ENCODE results near the gene SSTR3. TPM values are rescaled to one million over a fixed set of nuclear protein-coding genes. Genes with fewer than 3 reads are reported as not detected.

Gene SSTR3
- total and polyA plus RNA-seq, 10 of the 15 experiments (the other 5 are each of a cell fraction or from before 2014, with no cell fraction given), result 0.03 to 4.5 (median 2.4) TPM

DNA sequence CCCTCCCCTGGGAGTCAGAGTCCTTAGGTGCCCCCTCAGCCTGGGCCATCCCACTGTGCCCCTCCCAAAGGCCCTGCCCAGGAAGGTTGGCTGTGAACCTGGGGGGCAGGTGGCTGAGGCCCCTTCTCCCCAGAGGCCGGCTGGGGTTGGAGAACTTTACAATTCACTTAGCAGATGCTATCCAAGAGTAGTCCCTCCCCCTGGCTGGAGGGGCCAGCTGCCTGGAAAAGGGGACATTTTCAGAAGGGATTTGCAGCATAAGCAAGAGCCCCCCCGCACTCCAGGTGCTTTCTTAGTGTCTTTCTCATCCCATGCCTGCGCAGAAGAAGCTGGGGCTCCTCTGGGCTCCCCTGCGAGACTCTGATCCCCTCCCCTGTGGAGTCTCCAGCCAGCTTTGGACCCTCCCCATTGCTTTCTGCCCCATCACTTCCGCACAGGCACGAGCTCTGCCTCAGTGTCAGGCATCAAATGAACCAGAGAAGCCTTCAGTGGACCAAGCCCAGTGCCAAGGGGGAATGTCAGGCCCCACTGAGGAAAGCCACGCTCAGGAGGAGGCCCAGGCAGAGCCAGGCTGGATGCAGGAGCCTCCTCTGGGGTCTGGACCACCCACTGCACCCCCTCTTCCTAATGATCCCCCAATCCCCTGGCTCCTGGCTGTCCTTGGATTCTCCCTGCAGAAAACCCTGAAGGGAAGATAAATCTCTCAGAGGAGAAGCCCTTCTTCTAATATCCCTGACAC is 3.7 kb downstream of the SSTR3 start:
- 68% methylated on average over 7 of the region's 7 CpGs for WGBS (ENCODE audit: insufficient coverage, insufficient replicate concordance, low lambda C conversion rate, missing lambda C conversion rate)
- ChIA-PET CTCF (interaction anchor here (1.9 to 2.7 kb wide), 3 partner anchors 8 to 52 kb away, joined by 6 to 18 read pairs (median 8); no protein-coding TSS in a partner anchor), POLR2A (interaction anchor here (0.9 kb wide), 1 partner anchor 10 kb away, joined by 5 read pairs; no protein-coding TSS in a partner anchor), SMC1A (ENCODE audit: uncharacterized antibody, unreplicated experiment) (no interaction called here), RAD21 (ENCODE audit: unreplicated experiment) (no interaction called here)
- Histone ChIP-seq H3K79me2 (ENCODE audit: control insufficient read depth, insufficient read depth, low read length) (no peaks in the 10 kb centered on the region), H3K36me3 (ENCODE audit: control insufficient read depth in 2 of 2, insufficient read depth in 2 of 2, low read length in 1 of 2) (no peaks in the 10 kb centered on the region; a peak in 3 of 4 replicates), H3K4me2 (ENCODE audit: control insufficient read depth, insufficient read depth) (no peak overlapping the region), H3K9me3 (replicated peaks; ENCODE audit: control insufficient read depth, insufficient read depth, low read length) (no peaks in the 10 kb centered on the region), H3K4me1 (ENCODE audit: control insufficient read depth, insufficient read depth, low read length) (no peaks in the 10 kb centered on the region), H3K27ac (ENCODE audit: control insufficient read depth, insufficient read depth) (no peak overlapping the region), H3K4me3 (no peak overlapping the region), H3K27me3 (replicated peaks in 1 of 2; ENCODE audit: control insufficient read depth in 2 of 2, insufficient read depth in 2 of 2, low read length in 1 of 2) (no peaks in the 10 kb centered on the region), H2AFZ (ENCODE audit: control insufficient read depth, low read depth, low read length) (no peak overlapping the region), H3K9ac (ENCODE audit: control insufficient read depth, insufficient read depth, low read length) (no peak overlapping the region), H4K20me1 (ENCODE audit: control insufficient read depth, insufficient read depth) (no peaks in the 10 kb centered on the region)
- intact Hi-C loops (cut with micrococcal nuclease; ENCODE audit: unreplicated experiment), result no loop called here
- DNase-seq (ENCODE audit: low read depth, low spot score) (no peak), ATAC-seq (no peak), FAIRE-seq (no peak)
- in situ Hi-C loops (cut with MboI), result loop anchor here (25.0 kb wide), 1 partner anchor 1821 kb away; the partner anchor contains the start of gene HMOX1
- BruUV-seq (replicated peaks), result no TSS peak
- TF ChIP-seq, protein P1, sequence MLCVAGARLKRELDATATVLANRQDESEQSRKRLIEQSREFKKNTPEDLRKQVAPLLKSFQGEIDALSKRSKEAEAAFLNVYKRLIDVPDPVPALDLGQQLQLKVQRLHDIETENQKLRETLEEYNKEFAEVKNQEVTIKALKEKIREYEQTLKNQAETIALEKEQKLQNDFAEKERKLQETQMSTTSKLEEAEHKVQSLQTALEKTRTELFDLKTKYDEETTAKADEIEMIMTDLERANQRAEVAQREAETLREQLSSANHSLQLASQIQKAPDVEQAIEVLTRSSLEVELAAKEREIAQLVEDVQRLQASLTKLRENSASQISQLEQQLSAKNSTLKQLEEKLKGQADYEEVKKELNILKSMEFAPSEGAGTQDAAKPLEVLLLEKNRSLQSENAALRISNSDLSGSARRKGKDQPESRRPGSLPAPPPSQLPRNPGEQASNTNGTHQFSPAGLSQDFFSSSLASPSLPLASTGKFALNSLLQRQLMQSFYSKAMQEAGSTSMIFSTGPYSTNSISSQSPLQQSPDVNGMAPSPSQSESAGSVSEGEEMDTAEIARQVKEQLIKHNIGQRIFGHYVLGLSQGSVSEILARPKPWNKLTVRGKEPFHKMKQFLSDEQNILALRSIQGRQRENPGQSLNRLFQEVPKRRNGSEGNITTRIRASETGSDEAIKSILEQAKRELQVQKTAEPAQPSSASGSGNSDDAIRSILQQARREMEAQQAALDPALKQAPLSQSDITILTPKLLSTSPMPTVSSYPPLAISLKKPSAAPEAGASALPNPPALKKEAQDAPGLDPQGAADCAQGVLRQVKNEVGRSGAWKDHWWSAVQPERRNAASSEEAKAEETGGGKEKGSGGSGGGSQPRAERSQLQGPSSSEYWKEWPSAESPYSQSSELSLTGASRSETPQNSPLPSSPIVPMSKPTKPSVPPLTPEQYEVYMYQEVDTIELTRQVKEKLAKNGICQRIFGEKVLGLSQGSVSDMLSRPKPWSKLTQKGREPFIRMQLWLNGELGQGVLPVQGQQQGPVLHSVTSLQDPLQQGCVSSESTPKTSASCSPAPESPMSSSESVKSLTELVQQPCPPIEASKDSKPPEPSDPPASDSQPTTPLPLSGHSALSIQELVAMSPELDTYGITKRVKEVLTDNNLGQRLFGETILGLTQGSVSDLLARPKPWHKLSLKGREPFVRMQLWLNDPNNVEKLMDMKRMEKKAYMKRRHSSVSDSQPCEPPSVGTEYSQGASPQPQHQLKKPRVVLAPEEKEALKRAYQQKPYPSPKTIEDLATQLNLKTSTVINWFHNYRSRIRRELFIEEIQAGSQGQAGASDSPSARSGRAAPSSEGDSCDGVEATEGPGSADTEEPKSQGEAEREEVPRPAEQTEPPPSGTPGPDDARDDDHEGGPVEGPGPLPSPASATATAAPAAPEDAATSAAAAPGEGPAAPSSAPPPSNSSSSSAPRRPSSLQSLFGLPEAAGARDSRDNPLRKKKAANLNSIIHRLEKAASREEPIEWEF (IDR thresholded peaks at IDR 0.05; ENCODE audit: insufficient replicate concordance, low read depth, low read length), result no peak
- no peak for TF ChIP-seq FOXK2 (IDR thresholded peaks at IDR 0.05)
- TF ChIP-seq USF1 (IDR thresholded peaks at IDR 0.05; ENCODE audit: borderline replicate concordance, extremely low read length, insufficient read depth, low read depth, low read length), result no peak
- no peak for TF ChIP-seq TAF1 (IDR thresholded peaks at IDR 0.05; ENCODE audit: borderline replicate concordance, low read depth, low read length)
- TF ChIP-seq NFXL1 (IDR thresholded peaks at IDR 0.05; ENCODE audit: borderline replicate concordance), result no peak

All from GM12878 (cell line).